GM12865 (cell line): ENCODE results near the gene GOLM1.
A peak's percentile ranks its signal among the peaks of the same experiment; 100 is the strongest.

Experiments used
- DNase-seq: peaks from one replicate; pipeline ENCODE4 v3.0.0; 2010; ENCODE audit warnings: low read depth
- H3K4me3 ChIP-seq: 2 replicates; pipeline ENCODE4 v1.5.1; 2011; ENCODE audit warnings: mild to moderate bottlenecking, low read depth, low read length, control low read depth
- CTCF ChIP-seq: IDR thresholded peaks from 2 replicates; pipeline ENCODE4 v1.5.1; 2011; ENCODE audit warnings: low read length, control low read depth, low read depth, inconsistent platforms; ENCODE audit not compliant: insufficient read depth; ENCODE audit errors: missing control alignments

Gene GOLM1

GRCh38 chr9:86039991-86040860, 59.1 kb downstream of the GOLM1 start:
- no peak for DNase-seq
- no peak for TF ChIP-seq CTCF
- H3K4me3 ChIP-seq, result no peak overlapping the region

- no peak for TF ChIP-seq CTCF
- no peak for DNase-seq
Observed at GRCh38 chr9:86036555-86036954, 62.8 kb downstream of the GOLM1 start.

GRCh38 chr9:86035827-86036440, 63.4 kb downstream of the GOLM1 start:
- H3K4me3 ChIP-seq, result no peak overlapping the region
- TF ChIP-seq CTCF, result no peak
- DNase-seq, result no peak

More at GRCh38 chr9:86036555-86036954, 62.8 kb downstream of the GOLM1 start:
- no peak overlapping the region for H3K4me3 ChIP-seq

- H3K4me3 ChIP-seq, result no peak overlapping the region
- TF ChIP-seq CTCF, result peak; percentile 53
- peak; percentile 68 for DNase-seq
Observed at GRCh38 chr9:86034863-86035734, 64.3 kb downstream of the GOLM1 start.

GRCh38 chr9:86027767-86028166, 71.6 kb downstream of the GOLM1 start:
- no peak for DNase-seq
- H3K4me3 ChIP-seq, result no peak overlapping the region
- no peak for TF ChIP-seq CTCF

GRCh38 chr9:86022687-86023266, 76.6 kb downstream of the GOLM1 start:
- no peak overlapping the region for H3K4me3 ChIP-seq
- DNase-seq, result no peak
- no peak for TF ChIP-seq CTCF
